Fibroblast of upper back skin (primary cell): Measurements from ENCODE around the gene LUZP1.

ENCODE experiments used
- DNase-seq: peaks from one replicate; pipeline ENCODE4 v3.0.0-alpha.2; 2013

LUZP1 gene

GRCh38 chr1:23080885-23081284, 87.8 kb downstream of the LUZP1 start:
- DNase-seq, result no peak

GRCh38 chr1:23079025-23079424, 89.6 kb downstream of the LUZP1 start:
- no peak for DNase-seq

GRCh38 chr1:23074012-23074411, 94.6 kb downstream of the LUZP1 start:
- DNase-seq, result no peak

GRCh38 chr1:23069675-23070074, 99.0 kb downstream of the LUZP1 start:
- no peak for DNase-seq

GRCh38 chr1:23069149-23069548, 99.5 kb downstream of the LUZP1 start:
- DNase-seq, result no peak

GRCh38 chr1:23066075-23066474, 102.6 kb downstream of the LUZP1 start:
- no peak for DNase-seq

GRCh38 chr1:23065385-23065784, 103.3 kb downstream of the LUZP1 start:
- no peak for DNase-seq

- no peak for DNase-seq
These were observed 106.4 kb downstream of the LUZP1 start for GRCh38 chr1:23062271-23062670.

GRCh38 chr1:23057301-23057700, 111.4 kb downstream of the LUZP1 start:
- DNase-seq, result no peak

- no peak for DNase-seq
These were observed 117.3 kb downstream of the LUZP1 start for GRCh38 chr1:23051290-23051909.

GRCh38 chr1:23050201-23050600, 118.5 kb downstream of the LUZP1 start:
- DNase-seq, result no peak

GRCh38 chr1:23044035-23044434, 124.6 kb downstream of the LUZP1 start:
- DNase-seq, result no peak

GRCh38 chr1:23040509-23040908, 128.1 kb downstream of the LUZP1 start:
- DNase-seq, result no peak

- no peak for DNase-seq
These were observed 129.3 kb downstream of the LUZP1 start for GRCh38 chr1:23039308-23039826.

GRCh38 chr1:23037081-23037740, 131.4 kb downstream of the LUZP1 start:
- no peak for DNase-seq

- DNase-seq, result no peak
These were observed 132.7 kb downstream of the LUZP1 start for GRCh38 chr1:23035823-23036452.
